BLaER1 (cell line): ENCODE data around the gene ALDH1A1.
"Not testable (repeated sequence)": the region's sequence is repeated elsewhere in the genome, so short reads cannot be mapped to it uniquely, and the experiment has no call there.

Experiments used
- H3K27ac ChIP-seq: shearing (Covaris generic); formaldehyde crosslinking; 2 replicates; pipeline ENCODE4 v1.8.1; 2022
- H3K27me3 ChIP-seq: shearing (Covaris generic); formaldehyde crosslinking; 2 replicates; pipeline ENCODE4 v1.8.1; 2022
- H3K36me3 ChIP-seq: shearing (Covaris generic); formaldehyde crosslinking; 2 replicates; pipeline ENCODE4 v1.8.1; 2022
- H3K4me1 ChIP-seq: shearing (Covaris generic); formaldehyde crosslinking; 2 replicates; pipeline ENCODE4 v1.8.1; 2022
- H3K4me2 ChIP-seq: shearing (Covaris generic); formaldehyde crosslinking; 2 replicates; pipeline ENCODE4 v1.8.1; 2022
- H3K4me3 ChIP-seq: shearing (Covaris generic); formaldehyde crosslinking; 2 replicates; pipeline ENCODE4 v1.8.1; 2022
- H3K9ac ChIP-seq: shearing (Covaris generic); formaldehyde crosslinking; 2 replicates; pipeline ENCODE4 v1.8.1; 2022
- H3K9me3 ChIP-seq: shearing (Covaris generic); formaldehyde crosslinking; 2 replicates; pipeline ENCODE4 v1.8.1; 2022
- H4K20me1 ChIP-seq: shearing (Covaris generic); formaldehyde crosslinking; 2 replicates; pipeline ENCODE4 v1.8.1; 2022
- Cebpa-rat ChIP-seq: shearing (Covaris generic); IDR thresholded peaks from 2 replicates; pipeline ENCODE4 v1.8.1; 2022

ALDH1A1 gene

GRCh38 chr9:72945391-72945790 lies 7.5 kb downstream of the ALDH1A1 start:
- H4K20me1 ChIP-seq, result no peaks in the 10 kb centered on the region
- no peak overlapping the region for H3K4me3 ChIP-seq
- no peaks in the 10 kb centered on the region for H3K9me3 ChIP-seq
- H3K9ac ChIP-seq, result no peak overlapping the region
- no peak overlapping the region for H3K27ac ChIP-seq
- H3K36me3 ChIP-seq, result no peaks in the 10 kb centered on the region
- no peaks in the 10 kb centered on the region for H3K4me1 ChIP-seq
- no peak for TF ChIP-seq Cebpa-rat
- H3K4me2 ChIP-seq, result no peak overlapping the region
- H3K27me3 ChIP-seq, result no peaks in the 10 kb centered on the region

GRCh38 chr9:72943844-72944462 lies 8.9 kb downstream of the ALDH1A1 start:
- Histone ChIP-seq H3K27ac (no peak overlapping the region), H3K4me2 (no peak overlapping the region), H3K9ac (no peak overlapping the region), H4K20me1 (no peaks in the 10 kb centered on the region), H3K27me3 (no peaks in the 10 kb centered on the region), H3K36me3 (no peaks in the 10 kb centered on the region), H3K4me1 (no peaks in the 10 kb centered on the region), H3K9me3 (no peaks in the 10 kb centered on the region), H3K4me3 (no peak overlapping the region)
- TF ChIP-seq Cebpa-rat, result no peak

GRCh38 chr9:72942451-72942850 lies 10.4 kb downstream of the ALDH1A1 start:
- H3K27me3 ChIP-seq, result no peaks in the 10 kb centered on the region
- H3K4me3 ChIP-seq, result no peak overlapping the region
- no peaks in the 10 kb centered on the region for H3K36me3 ChIP-seq
- no peak overlapping the region for H3K9ac ChIP-seq
- no peaks in the 10 kb centered on the region for H4K20me1 ChIP-seq
- no peak for TF ChIP-seq Cebpa-rat
- H3K4me2 ChIP-seq, result no peak overlapping the region
- H3K27ac ChIP-seq, result no peak overlapping the region
- H3K4me1 ChIP-seq, result no peaks in the 10 kb centered on the region
- H3K9me3 ChIP-seq, result no peaks in the 10 kb centered on the region

GRCh38 chr9:72939581-72939980 lies 13.3 kb downstream of the ALDH1A1 start:
- H3K36me3 ChIP-seq, H3K9me3 ChIP-seq, H4K20me1 ChIP-seq, H3K4me1 ChIP-seq, H3K4me3 ChIP-seq, H3K4me2 ChIP-seq, H3K9ac ChIP-seq, H3K27me3 ChIP-seq, H3K27ac ChIP-seq: not testable (repeated sequence)

GRCh38 chr9:72937545-72937944 lies 15.3 kb downstream of the ALDH1A1 start:
- no peak for TF ChIP-seq Cebpa-rat
- no peak overlapping the region for H3K27ac ChIP-seq
- no peaks in the 10 kb centered on the region for H3K4me1 ChIP-seq
- no peaks in the 10 kb centered on the region for H4K20me1 ChIP-seq
- no peaks in the 10 kb centered on the region for H3K36me3 ChIP-seq
- no peak overlapping the region for H3K9ac ChIP-seq
- no peak overlapping the region for H3K4me3 ChIP-seq
- no peaks in the 10 kb centered on the region for H3K9me3 ChIP-seq
- H3K27me3 ChIP-seq, result no peaks in the 10 kb centered on the region
- no peak overlapping the region for H3K4me2 ChIP-seq

- TF ChIP-seq Cebpa-rat, result no peak
- H3K4me2 ChIP-seq, result no peak overlapping the region
- H3K9ac ChIP-seq, result no peak overlapping the region
- no peaks in the 10 kb centered on the region for H3K4me1 ChIP-seq
- no peaks in the 10 kb centered on the region for H3K9me3 ChIP-seq
- H3K36me3 ChIP-seq, result no peaks in the 10 kb centered on the region
- no peak overlapping the region for H3K4me3 ChIP-seq
- H3K27ac ChIP-seq, result no peak overlapping the region
- H4K20me1 ChIP-seq, result no peaks in the 10 kb centered on the region
- H3K27me3 ChIP-seq, result no peaks in the 10 kb centered on the region
These were observed 16.2 kb downstream of the ALDH1A1 start for GRCh38 chr9:72936679-72937078.

- no peak overlapping the region for H3K4me3 ChIP-seq
- no peaks in the 10 kb centered on the region for H3K4me1 ChIP-seq
- H3K9me3 ChIP-seq, result no peaks in the 10 kb centered on the region
- H3K27ac ChIP-seq, result no peak overlapping the region
- H3K9ac ChIP-seq, result no peak overlapping the region
- TF ChIP-seq Cebpa-rat, result no peak
- no peaks in the 10 kb centered on the region for H4K20me1 ChIP-seq
- no peaks in the 10 kb centered on the region for H3K36me3 ChIP-seq
- no peaks in the 10 kb centered on the region for H3K27me3 ChIP-seq
- no peak overlapping the region for H3K4me2 ChIP-seq
These were observed 16.6 kb downstream of the ALDH1A1 start for GRCh38 chr9:72936266-72936665.

- no peaks in the 10 kb centered on the region for H3K27me3 ChIP-seq
- no peak for TF ChIP-seq Cebpa-rat
- H4K20me1 ChIP-seq, result no peaks in the 10 kb centered on the region
- H3K27ac ChIP-seq, result no peak overlapping the region
- no peak overlapping the region for H3K9ac ChIP-seq
- H3K36me3 ChIP-seq, result no peaks in the 10 kb centered on the region
- H3K9me3 ChIP-seq, result no peaks in the 10 kb centered on the region
- no peak overlapping the region for H3K4me3 ChIP-seq
- no peaks in the 10 kb centered on the region for H3K4me1 ChIP-seq
- no peak overlapping the region for H3K4me2 ChIP-seq
These were observed 17.3 kb downstream of the ALDH1A1 start for GRCh38 chr9:72935595-72935994.

- Histone ChIP-seq H3K9me3 (no peaks in the 10 kb centered on the region), H3K4me2 (no peak overlapping the region), H4K20me1 (no peaks in the 10 kb centered on the region), H3K4me3 (no peak overlapping the region), H3K9ac (no peak overlapping the region), H3K27ac (no peak overlapping the region), H3K4me1 (no peaks in the 10 kb centered on the region), H3K36me3 (no peaks in the 10 kb centered on the region), H3K27me3 (no peaks in the 10 kb centered on the region)
- no peak for TF ChIP-seq Cebpa-rat
These were observed 18.9 kb downstream of the ALDH1A1 start for GRCh38 chr9:72933730-72934665.

- H3K9me3 ChIP-seq, result no peaks in the 10 kb centered on the region
- H3K27ac ChIP-seq, result no peak overlapping the region
- H3K4me3 ChIP-seq, result no peak overlapping the region
- H4K20me1 ChIP-seq, result no peaks in the 10 kb centered on the region
- no peaks in the 10 kb centered on the region for H3K36me3 ChIP-seq
- H3K27me3 ChIP-seq, result no peaks in the 10 kb centered on the region
- no peak for TF ChIP-seq Cebpa-rat
- no peak overlapping the region for H3K4me2 ChIP-seq
- no peak overlapping the region for H3K9ac ChIP-seq
- H3K4me1 ChIP-seq, result no peaks in the 10 kb centered on the region
These were observed 20.2 kb downstream of the ALDH1A1 start for GRCh38 chr9:72932619-72933018.
